OCI-LY7 (cell line): ENCODE results near the gene CCDC148. TPM values are rescaled to one million over a fixed set of nuclear protein-coding genes. Genes with fewer than 3 reads are reported as not detected.

Source experiments
- BruUV-seq: library from RNA; stranded (reverse); fragments of 400-500 nt; replicated peaks from 2 replicates; lab custom pipeline; 2021; lab: Mats Ljungman, UMichigan
- CTCF ChIA-PET: fragments of 300-600 bp; sonication (Branson Sonifier 250); formaldehyde crosslinking; loops from one replicate; lab custom pipeline; 2022; ENCODE audit warnings: antibody characterized with exemption; ENCODE audit not compliant: unreplicated experiment; lab: Charles Lee
- POLR2A ChIA-PET: fragments of 300-600 bp; sonication (Branson Sonifier 250); formaldehyde crosslinking; loops from one replicate; lab custom pipeline; 2022; ENCODE audit warnings: antibody characterized with exemption; lab: Charles Lee
- DNase-seq: peaks from one replicate; pipeline ENCODE4 v3.0.0-alpha.2; 2015; ENCODE audit warnings: low spot score
- H2AFZ ChIP-seq: fragments of 200-600 bp; sonication (generic), shearing (Covaris generic); 2 replicates; pipeline ENCODE4 v1.6.1; 2014; ENCODE audit warnings: mild to moderate bottlenecking, antibody characterized with exemption, low read length, moderate library complexity
- H3K27ac ChIP-seq: fragments of 200-600 bp; sonication (generic); 2 replicates; pipeline ENCODE4 v1.5.1; 2014; ENCODE audit warnings: mixed run types, low read depth, mild to moderate bottlenecking, moderate library complexity, low read length, inconsistent platforms; ENCODE audit not compliant: poor library complexity, severe bottlenecking
- H3K36me3 ChIP-seq: fragments of 200-600 bp; sonication (generic); 2 replicates; pipeline ENCODE4 v1.6.1; 2014; ENCODE audit warnings: mild to moderate bottlenecking, antibody characterized with exemption, low read length, moderate library complexity, mixed read lengths; ENCODE audit not compliant: insufficient read depth
- H3K4me1 ChIP-seq: fragments of 200-600 bp; sonication (generic); 2 replicates; pipeline ENCODE4 v1.5.1; 2014; ENCODE audit warnings: mild to moderate bottlenecking, low read length; ENCODE audit not compliant: insufficient read depth, poor library complexity, severe bottlenecking
- H3K4me2 ChIP-seq: fragments of 200-600 bp; sonication (generic); 2 replicates; pipeline ENCODE4 v1.6.1; 2014; ENCODE audit warnings: mild to moderate bottlenecking, low read length
- H3K4me3 ChIP-seq: fragments of 200-600 bp; sonication (generic); 2 replicates; pipeline ENCODE4 v1.5.1; 2014; ENCODE audit warnings: mild to moderate bottlenecking, low read depth, low read length; ENCODE audit not compliant: poor library complexity, severe bottlenecking
- H3K79me2 ChIP-seq: fragments of 200-600 bp; sonication (generic); 2 replicates; pipeline ENCODE4 v1.6.1; 2016; ENCODE audit warnings: low read depth, mild to moderate bottlenecking, low read length, moderate library complexity, mixed read lengths; ENCODE audit not compliant: insufficient read depth
- H3K9me2 ChIP-seq: fragments of 200-600 bp; sonication (generic); 2 replicates; pipeline ENCODE4 v1.6.1; 2016; ENCODE audit warnings: mild to moderate bottlenecking, low read length, mixed read lengths; ENCODE audit not compliant: insufficient read depth
- H3K9me3 ChIP-seq: fragments of 200-600 bp; sonication (generic); 2 replicates; pipeline ENCODE4 v1.6.1; 2014; ENCODE audit warnings: mild to moderate bottlenecking, mixed run types, low read length, mixed read lengths
- H4K20me1 ChIP-seq: fragments of 200-600 bp; sonication (generic); 2 replicates; pipeline ENCODE4 v1.6.1; 2014; ENCODE audit warnings: mild to moderate bottlenecking, antibody characterized with exemption, low read length, moderate library complexity, mixed read lengths; ENCODE audit not compliant: insufficient read depth
- EZH2phosphoT487 ChIP-seq: fragments of 200-600 bp; sonication (generic); IDR thresholded peaks from 2 replicates; pipeline ENCODE4 v1.6.1; 2018; ENCODE audit warnings: low read depth, borderline replicate concordance, mild to moderate bottlenecking, mixed run types, antibody characterized with exemption, low read length, moderate library complexity, mixed read lengths
- intact Hi-C: fragments of 100-400 bp; cut with micrococcal nuclease; formaldehyde crosslinking; loops from one replicate; pipeline ENCODE4 v1.10.0; 2022; ENCODE audit not compliant: unreplicated experiment
- total RNA-seq, 2 experiments: library from RNA; depleted of rRNA in 1 of 2; stranded (reverse); fragments of >200 nt in 1 of 2; shearing (Covaris generic) in 1 of 2; gene quantifications; 2 replicates each; pipeline ENCODE4 v1.2.3, GENCODE V29; 2014 to 2022
- TF ChIP-seq, protein P1 (sequence below): fragments of 200-600 bp; sonication (generic); conservative IDR thresholded peaks from 2 replicates; pipeline ENCODE4 v1.5.1; 2014; ENCODE audit warnings: mild to moderate bottlenecking, antibody characterized with exemption, low read length, moderate library complexity, mixed read lengths

The CCDC148 gene
- total RNA-seq, 2 experiments from 2014 or later: 0.19 to 0.99 TPM

DNA sequence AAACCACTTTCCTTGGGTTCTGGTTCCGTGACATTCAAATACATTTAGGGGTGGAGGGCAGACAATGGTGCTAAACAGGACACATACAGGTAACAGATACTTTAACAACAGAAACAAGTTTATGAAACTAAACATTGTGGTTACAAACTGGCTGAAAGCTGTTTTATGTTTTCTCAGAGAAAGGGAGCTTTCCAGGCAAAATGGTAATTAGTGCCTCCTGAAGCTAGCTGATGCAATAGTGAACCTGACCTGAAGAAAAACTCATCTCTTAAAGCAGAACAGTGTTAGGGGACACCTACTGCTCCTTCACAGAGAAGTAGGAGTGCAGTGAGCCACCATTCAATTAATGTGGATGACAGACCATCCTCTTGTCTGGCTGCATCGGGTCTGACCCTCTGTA is 138.9 kb downstream of the CCDC148 start:
- DNase-seq: no peak
- POLR2A ChIA-PET: no interaction called here
- Histone ChIP-seq H3K36me3 (no peaks in the 10 kb centered on the region), H3K27ac (no peak overlapping the region), H3K4me1 (no peaks in the 10 kb centered on the region), H3K4me2 (no peak overlapping the region), H3K9me2 (no peaks in the 10 kb centered on the region), H3K9me3 (no peaks in the 10 kb centered on the region), H3K4me3 (no peak overlapping the region), H2AFZ (no peak overlapping the region), H4K20me1 (no peaks in the 10 kb centered on the region), H3K79me2 (no peaks in the 10 kb centered on the region)
- no peak for TF ChIP-seq EZH2phosphoT487
- TF ChIP-seq, protein P1, sequence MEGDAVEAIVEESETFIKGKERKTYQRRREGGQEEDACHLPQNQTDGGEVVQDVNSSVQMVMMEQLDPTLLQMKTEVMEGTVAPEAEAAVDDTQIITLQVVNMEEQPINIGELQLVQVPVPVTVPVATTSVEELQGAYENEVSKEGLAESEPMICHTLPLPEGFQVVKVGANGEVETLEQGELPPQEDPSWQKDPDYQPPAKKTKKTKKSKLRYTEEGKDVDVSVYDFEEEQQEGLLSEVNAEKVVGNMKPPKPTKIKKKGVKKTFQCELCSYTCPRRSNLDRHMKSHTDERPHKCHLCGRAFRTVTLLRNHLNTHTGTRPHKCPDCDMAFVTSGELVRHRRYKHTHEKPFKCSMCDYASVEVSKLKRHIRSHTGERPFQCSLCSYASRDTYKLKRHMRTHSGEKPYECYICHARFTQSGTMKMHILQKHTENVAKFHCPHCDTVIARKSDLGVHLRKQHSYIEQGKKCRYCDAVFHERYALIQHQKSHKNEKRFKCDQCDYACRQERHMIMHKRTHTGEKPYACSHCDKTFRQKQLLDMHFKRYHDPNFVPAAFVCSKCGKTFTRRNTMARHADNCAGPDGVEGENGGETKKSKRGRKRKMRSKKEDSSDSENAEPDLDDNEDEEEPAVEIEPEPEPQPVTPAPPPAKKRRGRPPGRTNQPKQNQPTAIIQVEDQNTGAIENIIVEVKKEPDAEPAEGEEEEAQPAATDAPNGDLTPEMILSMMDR: no peak
- intact Hi-C loops: no loop called here
- no TSS peak for BruUV-seq
- CTCF ChIA-PET: no interaction called here

DNA sequence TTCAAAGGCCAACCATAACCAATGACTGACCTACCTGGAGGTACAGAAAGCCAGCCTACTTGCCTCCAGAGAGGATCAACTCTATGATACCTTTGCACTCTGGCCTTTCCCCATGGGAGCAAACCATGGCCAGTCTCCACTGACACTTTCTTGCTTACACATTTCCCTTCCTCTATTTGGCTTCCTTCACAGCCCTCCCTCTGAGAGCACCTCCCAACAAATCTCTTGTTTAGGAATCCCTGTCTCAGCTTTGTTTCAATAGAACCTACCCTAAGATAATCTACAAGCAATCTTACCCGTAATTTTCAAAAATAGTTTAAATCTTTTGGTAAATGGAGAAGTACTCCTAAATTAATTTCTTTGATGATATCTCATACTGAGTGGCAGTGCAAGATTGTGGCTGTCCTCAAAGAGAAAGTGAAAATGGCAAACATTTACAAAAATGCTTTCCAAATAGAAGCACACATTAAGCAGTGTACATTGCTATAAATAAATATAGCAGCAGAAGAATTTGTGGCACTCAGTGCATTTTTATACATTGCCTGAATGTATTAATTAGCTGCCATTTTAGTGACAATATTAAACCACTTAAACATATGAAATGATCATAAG is 140.6 kb downstream of the CCDC148 start:
- H3K79me2 ChIP-seq: no peaks in the 10 kb centered on the region
- no peaks in the 10 kb centered on the region for H3K36me3 ChIP-seq
- no peaks in the 10 kb centered on the region for H3K4me1 ChIP-seq
- TF ChIP-seq, protein P1: no peak
- TF ChIP-seq EZH2phosphoT487: no peak
- H3K27ac ChIP-seq: no peak overlapping the region
- CTCF ChIA-PET: no interaction called here
- H2AFZ ChIP-seq: no peak overlapping the region
- BruUV-seq: no TSS peak
- H3K9me3 ChIP-seq: no peaks in the 10 kb centered on the region
- no peak overlapping the region for H3K4me2 ChIP-seq
- intact Hi-C loops: no loop called here
- POLR2A ChIA-PET: no interaction called here
- H3K9me2 ChIP-seq: no peaks in the 10 kb centered on the region
- no peaks in the 10 kb centered on the region for H4K20me1 ChIP-seq
- no peak for DNase-seq
- H3K4me3 ChIP-seq: no peak overlapping the region

DNA sequence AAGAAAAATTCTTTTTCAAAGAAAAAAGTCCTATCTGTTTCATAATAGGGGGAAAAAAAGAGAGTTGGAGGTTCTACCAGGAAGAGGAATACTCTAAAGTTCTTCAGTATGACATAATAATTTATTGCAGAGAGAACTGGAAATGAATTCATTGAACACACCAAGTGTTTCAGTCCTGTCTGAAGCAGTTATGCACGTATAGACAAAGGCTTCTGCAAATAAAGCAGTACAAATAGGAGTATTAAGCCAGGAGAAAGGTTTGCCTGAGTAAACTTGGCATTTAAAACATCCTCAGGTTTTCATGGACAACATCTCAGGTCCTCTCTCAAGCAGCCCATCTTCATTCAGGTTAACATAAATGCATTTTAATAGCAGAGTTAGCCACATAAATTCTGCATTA is 141.6 kb downstream of the CCDC148 start:
- no TSS peak for BruUV-seq

More for the DNA sequence above, 141.6 kb downstream of the CCDC148 start:
- Histone ChIP-seq H3K79me2 (no peaks in the 10 kb centered on the region), H3K9me3 (no peaks in the 10 kb centered on the region), H3K27ac (no peak overlapping the region), H4K20me1 (no peaks in the 10 kb centered on the region), H3K4me1 (no peaks in the 10 kb centered on the region), H3K4me3 (no peak overlapping the region), H2AFZ (no peak overlapping the region), H3K4me2 (no peak overlapping the region), H3K36me3 (no peaks in the 10 kb centered on the region), H3K9me2 (no peaks in the 10 kb centered on the region)
- ChIA-PET POLR2A (no interaction called here), CTCF (no interaction called here)
- intact Hi-C loops: no loop called here
- DNase-seq: no peak
- no peak for TF ChIP-seq EZH2phosphoT487
- TF ChIP-seq, protein P1: no peak
